Measurements from ENCODE around the gene TSPAN7. TPM values are rescaled to one million over a fixed set of nuclear protein-coding genes. Genes with fewer than 3 reads are reported as not detected.

The TSPAN7 gene
- total and polyA plus RNA-seq, 9 of the 15 experiments (the other 6 are each of a cell fraction or from before 2014, with no cell fraction given) = 0.07 to 0.29 (median 0.12) TPM; not detected in 1

DNA sequence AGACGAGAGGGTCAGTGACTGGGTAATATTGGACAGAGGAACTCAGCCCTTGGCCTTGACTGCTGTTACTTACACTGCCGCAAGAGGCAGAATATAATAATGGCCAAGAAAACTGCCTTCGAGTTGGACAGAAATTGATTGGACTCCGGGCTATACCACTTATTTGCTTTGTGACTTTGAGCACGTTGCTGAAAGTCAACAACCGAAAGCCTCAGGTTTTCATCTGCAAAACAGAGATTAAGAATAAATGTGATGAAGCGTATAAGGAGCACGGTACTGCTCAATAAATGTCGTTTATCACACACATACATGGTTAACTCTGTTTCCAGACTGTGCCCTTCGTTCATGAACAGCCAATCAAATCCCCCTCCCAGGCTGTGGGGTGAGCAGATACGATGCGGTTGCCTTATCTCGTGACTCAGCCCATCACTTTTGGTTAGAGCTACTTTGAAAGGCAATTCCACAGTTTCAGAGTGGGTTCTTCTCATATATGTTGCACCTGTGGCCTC, 91.6 kb downstream of the TSPAN7 start (continued):
- TF ChIP-seq, protein P1, sequence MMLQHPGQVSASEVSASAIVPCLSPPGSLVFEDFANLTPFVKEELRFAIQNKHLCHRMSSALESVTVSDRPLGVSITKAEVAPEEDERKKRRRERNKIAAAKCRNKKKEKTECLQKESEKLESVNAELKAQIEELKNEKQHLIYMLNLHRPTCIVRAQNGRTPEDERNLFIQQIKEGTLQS (IDR thresholded peaks at IDR 0.05) = peak; percentile 74
- TF ChIP-seq, protein P1 (CRISPR knock-in tag; conservative IDR thresholded peaks at IDR 0.05) = peak; percentile 57; the same call in 1 of the 2 replicates
- peak; percentile 59 for TF ChIP-seq SMAD1 (IDR thresholded peaks at IDR 0.05; ENCODE audit: low read depth, low read length, partially characterized antibody)
- TF ChIP-seq GABPB1 (CRISPR knock-in tag; IDR thresholded peaks at IDR 0.05) = no peak
- TF ChIP-seq GABPA (tag; conservative IDR thresholded peaks at IDR 0.05; ENCODE audit: low read depth) = no peak
- TF ChIP-seq TEAD4 (IDR thresholded peaks at IDR 0.05; ENCODE audit: low read length) = peak; percentile 100
- no peak for TF ChIP-seq TEAD4 (CRISPR knock-in tag; IDR thresholded peaks at IDR 0.05; ENCODE audit: borderline replicate concordance)
- peak; percentile 94 to 95 for TF ChIP-seq TRIM24 (IDR thresholded peaks at IDR 0.05)
- TF ChIP-seq SMARCE1 (IDR thresholded peaks at IDR 0.05) = peak; percentile 96
- TF ChIP-seq RBM39 (optimal IDR thresholded peaks at IDR 0.05; ENCODE audit: low read depth, low read length) = no peak
- no peak for TF ChIP-seq ZNF699 (CRISPR knock-in tag; IDR thresholded peaks at IDR 0.05; ENCODE audit: insufficient replicate concordance)
- TF ChIP-seq, protein P2, sequence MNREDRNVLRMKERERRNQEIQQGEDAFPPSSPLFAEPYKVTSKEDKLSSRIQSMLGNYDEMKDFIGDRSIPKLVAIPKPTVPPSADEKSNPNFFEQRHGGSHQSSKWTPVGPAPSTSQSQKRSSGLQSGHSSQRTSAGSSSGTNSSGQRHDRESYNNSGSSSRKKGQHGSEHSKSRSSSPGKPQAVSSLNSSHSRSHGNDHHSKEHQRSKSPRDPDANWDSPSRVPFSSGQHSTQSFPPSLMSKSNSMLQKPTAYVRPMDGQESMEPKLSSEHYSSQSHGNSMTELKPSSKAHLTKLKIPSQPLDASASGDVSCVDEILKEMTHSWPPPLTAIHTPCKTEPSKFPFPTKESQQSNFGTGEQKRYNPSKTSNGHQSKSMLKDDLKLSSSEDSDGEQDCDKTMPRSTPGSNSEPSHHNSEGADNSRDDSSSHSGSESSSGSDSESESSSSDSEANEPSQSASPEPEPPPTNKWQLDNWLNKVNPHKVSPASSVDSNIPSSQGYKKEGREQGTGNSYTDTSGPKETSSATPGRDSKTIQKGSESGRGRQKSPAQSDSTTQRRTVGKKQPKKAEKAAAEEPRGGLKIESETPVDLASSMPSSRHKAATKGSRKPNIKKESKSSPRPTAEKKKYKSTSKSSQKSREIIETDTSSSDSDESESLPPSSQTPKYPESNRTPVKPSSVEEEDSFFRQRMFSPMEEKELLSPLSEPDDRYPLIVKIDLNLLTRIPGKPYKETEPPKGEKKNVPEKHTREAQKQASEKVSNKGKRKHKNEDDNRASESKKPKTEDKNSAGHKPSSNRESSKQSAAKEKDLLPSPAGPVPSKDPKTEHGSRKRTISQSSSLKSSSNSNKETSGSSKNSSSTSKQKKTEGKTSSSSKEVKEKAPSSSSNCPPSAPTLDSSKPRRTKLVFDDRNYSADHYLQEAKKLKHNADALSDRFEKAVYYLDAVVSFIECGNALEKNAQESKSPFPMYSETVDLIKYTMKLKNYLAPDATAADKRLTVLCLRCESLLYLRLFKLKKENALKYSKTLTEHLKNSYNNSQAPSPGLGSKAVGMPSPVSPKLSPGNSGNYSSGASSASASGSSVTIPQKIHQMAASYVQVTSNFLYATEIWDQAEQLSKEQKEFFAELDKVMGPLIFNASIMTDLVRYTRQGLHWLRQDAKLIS (CRISPR knock-in tag; IDR thresholded peaks at IDR 0.05) = no peak
- TF ChIP-seq SNRNP70 (optimal IDR thresholded peaks at IDR 0.05; ENCODE audit: low read depth, low read length) = no peak
- TF ChIP-seq ZKSCAN8 (CRISPR knock-in tag; IDR thresholded peaks at IDR 0.05) = peak; percentile 86; the same call in 1 of the 2 replicates
- TF ChIP-seq, protein P3, sequence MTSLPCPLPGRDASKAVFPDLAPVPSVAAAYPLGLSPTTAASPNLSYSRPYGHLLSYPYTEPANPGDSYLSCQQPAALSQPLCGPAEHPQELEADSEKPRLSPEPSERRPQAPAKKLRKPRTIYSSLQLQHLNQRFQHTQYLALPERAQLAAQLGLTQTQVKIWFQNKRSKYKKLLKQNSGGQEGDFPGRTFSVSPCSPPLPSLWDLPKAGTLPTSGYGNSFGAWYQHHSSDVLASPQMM (CRISPR knock-in tag; IDR thresholded peaks at IDR 0.05) = no peak
- TF ChIP-seq POLR2H (tag; IDR thresholded peaks at IDR 0.05; ENCODE audit: low read depth) = no peak
- TF ChIP-seq GTF2E2 (tag; IDR thresholded peaks at IDR 0.05) = peak; percentile 30; the same call in 1 of the 2 replicates
- peak; percentile 43; the same call in 1 of the 2 replicates for TF ChIP-seq TCF7L2 (IDR thresholded peaks at IDR 0.05; ENCODE audit: low read depth, low read length)
- TF ChIP-seq, protein P4, sequence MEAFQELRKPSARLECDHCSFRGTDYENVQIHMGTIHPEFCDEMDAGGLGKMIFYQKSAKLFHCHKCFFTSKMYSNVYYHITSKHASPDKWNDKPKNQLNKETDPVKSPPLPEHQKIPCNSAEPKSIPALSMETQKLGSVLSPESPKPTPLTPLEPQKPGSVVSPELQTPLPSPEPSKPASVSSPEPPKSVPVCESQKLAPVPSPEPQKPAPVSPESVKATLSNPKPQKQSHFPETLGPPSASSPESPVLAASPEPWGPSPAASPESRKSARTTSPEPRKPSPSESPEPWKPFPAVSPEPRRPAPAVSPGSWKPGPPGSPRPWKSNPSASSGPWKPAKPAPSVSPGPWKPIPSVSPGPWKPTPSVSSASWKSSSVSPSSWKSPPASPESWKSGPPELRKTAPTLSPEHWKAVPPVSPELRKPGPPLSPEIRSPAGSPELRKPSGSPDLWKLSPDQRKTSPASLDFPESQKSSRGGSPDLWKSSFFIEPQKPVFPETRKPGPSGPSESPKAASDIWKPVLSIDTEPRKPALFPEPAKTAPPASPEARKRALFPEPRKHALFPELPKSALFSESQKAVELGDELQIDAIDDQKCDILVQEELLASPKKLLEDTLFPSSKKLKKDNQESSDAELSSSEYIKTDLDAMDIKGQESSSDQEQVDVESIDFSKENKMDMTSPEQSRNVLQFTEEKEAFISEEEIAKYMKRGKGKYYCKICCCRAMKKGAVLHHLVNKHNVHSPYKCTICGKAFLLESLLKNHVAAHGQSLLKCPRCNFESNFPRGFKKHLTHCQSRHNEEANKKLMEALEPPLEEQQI (IDR thresholded peaks at IDR 0.05) = peak; percentile 96
- peak; percentile 86 for TF ChIP-seq ZNF766 (CRISPR knock-in tag; conservative IDR thresholded peaks at IDR 0.05)
- no peak for TF ChIP-seq BRCA1 (IDR thresholded peaks at IDR 0.05)
- no peak for TF ChIP-seq BRCA1 (CRISPR knock-in tag; IDR thresholded peaks at IDR 0.05)
